T-helper 17 cell (primary cell): ENCODE data around the gene CYP24A1. TPM values are rescaled to one million over a fixed set of nuclear protein-coding genes. Genes with fewer than 3 reads are reported as not detected.

ENCODE experiments used
- ATAC-seq: fragments of 150-1000 bp; cut with Tn5 transposase; 2 replicates; pipeline ENCODE4 v1.10.0; 2021; ENCODE audit warnings: mild to moderate bottlenecking, moderate library complexity
- DNase-seq, 3 donors: peaks; one replicate each; pipeline versions ENCODE4 v3.0.0 to v3.0.0-alpha.2; 2020 to 2021
- H3K9me3 ChIP-seq: one replicate; pipeline ENCODE4 v1.7.0; 2013; ENCODE audit warnings: low read length, mild to moderate bottlenecking; ENCODE audit not compliant: control insufficient read depth, poor library complexity, severe bottlenecking
- H3K27ac Mint-ChIP-seq: one replicate; pipeline ENCODE4 v1.8.0; 2022; ENCODE audit warnings: mild to moderate bottlenecking, moderate library complexity, mixed read lengths
- H3K27me3 Mint-ChIP-seq: one replicate; pipeline ENCODE4 v1.8.0; 2022; ENCODE audit warnings: mixed read lengths
- H3K36me3 Mint-ChIP-seq: one replicate; pipeline ENCODE4 v1.8.0; 2022; ENCODE audit warnings: low read depth, mixed read lengths
- H3K4me1 Mint-ChIP-seq: one replicate; pipeline ENCODE4 v1.8.0; 2022; ENCODE audit warnings: mild to moderate bottlenecking, mixed read lengths
- H3K4me3 Mint-ChIP-seq: one replicate; pipeline ENCODE4 v1.8.0; 2022; ENCODE audit warnings: mild to moderate bottlenecking, moderate library complexity, mixed read lengths
- total RNA-seq, 4 donors: library from RNA in 2 of 4; stranded (reverse) in 2 of 4; gene quantifications; one replicate each; pipeline ENCODE4 v1.2.3 and lab custom pipeline; 2022 to 2026

The CYP24A1 gene
- total RNA-seq, 2 donors from 2014 or later, result 0.22 TPM; not detected in 1

DNA sequence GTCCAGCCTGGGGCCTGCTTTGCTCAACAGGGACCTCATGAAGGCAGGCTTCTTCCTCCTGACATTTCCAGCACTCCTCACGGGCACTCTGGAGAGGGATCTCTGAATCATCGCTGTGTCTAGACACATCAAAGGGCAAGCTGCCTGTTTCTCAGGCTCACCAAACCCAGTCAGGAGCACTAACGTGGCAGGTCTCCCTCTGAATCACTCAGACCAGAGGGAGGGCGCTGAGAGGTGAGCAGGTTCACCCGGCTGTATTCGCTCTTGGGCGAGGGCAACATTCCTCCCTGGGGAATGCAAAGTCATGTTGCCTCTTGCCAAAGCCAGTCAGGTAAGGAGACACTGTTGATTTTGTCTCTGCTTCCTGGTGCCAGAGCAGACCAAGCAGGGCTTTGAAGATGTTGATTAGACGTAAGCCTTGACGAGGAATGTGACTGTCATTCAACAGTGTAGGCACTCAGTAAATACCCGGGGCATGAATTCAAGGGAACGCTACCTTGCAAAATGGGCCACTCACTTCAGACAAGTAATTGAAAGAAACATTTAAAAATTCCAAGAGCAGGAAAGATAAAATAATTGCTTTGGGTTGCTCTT lies 50.1 kb downstream of the CYP24A1 start:
- Mint-ChIP-seq H3K4me1 (peaks cover 2% of the 10 kb centered on the region), H3K4me3 (no peak overlapping the region)

DNA sequence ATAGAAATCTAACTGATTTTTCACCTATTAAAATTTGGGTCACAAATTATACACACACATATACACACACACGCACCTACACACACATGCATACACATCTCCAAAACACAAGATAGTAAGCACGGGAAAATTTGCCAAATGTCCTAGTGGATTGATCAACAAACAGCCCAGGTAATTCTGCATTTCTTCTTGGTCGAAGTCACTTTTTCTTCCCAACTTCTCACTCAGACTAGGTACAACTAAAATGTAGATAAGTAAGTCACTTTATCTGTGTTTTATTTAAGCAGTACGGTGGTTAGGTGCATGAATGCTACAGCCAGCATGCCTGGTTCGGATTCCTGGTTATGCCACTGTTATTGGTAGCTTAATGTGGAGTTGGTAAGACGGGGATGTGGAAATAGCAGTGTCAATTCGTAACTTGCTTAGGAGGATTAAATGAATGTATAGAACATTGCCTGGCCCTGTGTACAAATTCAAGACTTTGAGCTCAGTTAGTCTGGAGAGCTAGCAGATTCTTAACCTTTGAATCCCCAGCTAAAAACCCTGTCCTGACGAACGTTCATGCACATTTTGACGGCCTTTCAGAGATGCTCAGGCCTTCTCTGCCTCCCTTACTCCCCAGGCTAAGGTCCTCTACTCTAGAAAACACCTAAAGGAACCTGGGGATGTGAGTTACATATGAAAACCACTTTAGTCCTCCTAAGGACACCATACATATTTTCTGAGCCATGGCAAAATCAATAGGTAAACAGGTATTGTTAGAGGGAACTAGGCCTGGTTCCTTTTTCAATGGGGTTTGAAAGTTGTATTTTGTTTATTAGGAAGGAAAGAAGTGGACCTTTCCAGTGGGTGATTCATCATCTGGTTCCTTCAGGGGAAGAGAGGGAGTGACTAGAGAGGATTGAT lies 50.9 kb downstream of the CYP24A1 start:
- Mint-ChIP-seq H3K36me3 (no peaks in the 10 kb centered on the region), H3K27ac (no peak overlapping the region)
- ATAC-seq, result no peak

More for the DNA sequence above, 50.1 kb downstream of the CYP24A1 start:
- ATAC-seq (no peak), DNase-seq (no peak)
- no peak overlapping the region for H3K27ac Mint-ChIP-seq
- H3K27me3 Mint-ChIP-seq, result no peaks in the 10 kb centered on the region
- no peaks in the 10 kb centered on the region for H3K9me3 ChIP-seq
- H3K36me3 Mint-ChIP-seq, result peaks cover 3% of the 10 kb centered on the region

DNA sequence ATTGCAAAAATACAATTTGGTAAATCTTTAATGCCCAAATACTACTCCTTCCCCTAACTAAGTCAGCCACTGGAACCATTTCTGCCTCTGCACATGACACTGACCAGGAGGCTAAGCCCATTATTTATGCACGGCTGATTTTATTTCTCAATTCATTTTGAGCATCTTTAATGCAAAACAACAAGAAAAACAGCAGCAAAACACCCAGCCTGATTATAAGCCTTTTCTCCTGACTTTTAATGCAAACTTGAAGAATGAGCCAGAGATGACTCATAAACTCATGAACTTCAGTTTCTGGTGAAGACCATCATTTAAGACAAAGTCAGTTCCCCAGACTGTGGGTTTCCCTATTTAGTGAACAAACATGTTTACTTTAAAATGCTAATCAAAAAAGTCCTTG lies 51.6 kb downstream of the CYP24A1 start:
- Mint-ChIP-seq H3K4me1 (peaks cover 2% of the 10 kb centered on the region), H3K36me3 (no peaks in the 10 kb centered on the region), H3K27ac (no peak overlapping the region), H3K27me3 (no peaks in the 10 kb centered on the region), H3K4me3 (no peak overlapping the region)
- ATAC-seq (no peak), DNase-seq (no peak)
- no peaks in the 10 kb centered on the region for H3K9me3 ChIP-seq

More for the DNA sequence above, 50.9 kb downstream of the CYP24A1 start:
- H3K9me3 ChIP-seq, result no peaks in the 10 kb centered on the region
- no peak for DNase-seq
- H3K4me1 Mint-ChIP-seq, result peaks cover 2% of the 10 kb centered on the region
- H3K4me3 Mint-ChIP-seq, result no peak overlapping the region
- H3K27me3 Mint-ChIP-seq, result no peaks in the 10 kb centered on the region

DNA sequence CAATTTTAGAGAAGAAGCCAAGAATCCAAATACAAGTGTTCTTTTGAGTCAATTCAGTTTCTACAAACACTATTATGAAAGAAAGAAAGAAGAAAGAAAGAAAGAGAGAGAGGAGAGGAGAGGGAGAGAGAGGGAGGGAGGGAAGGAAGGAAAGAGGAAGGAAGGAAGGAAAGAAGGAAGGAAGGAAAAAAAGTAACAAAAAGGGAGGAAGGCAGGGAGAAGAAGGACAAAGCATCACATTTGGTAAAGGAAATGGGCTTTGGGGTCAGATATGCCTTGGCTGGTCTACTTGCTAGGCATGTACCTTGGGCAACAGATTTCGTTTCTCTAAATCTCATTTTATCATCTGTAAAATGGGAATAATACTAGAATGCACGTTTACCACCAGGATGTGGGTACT lies 54.0 kb downstream of the CYP24A1 start:
- Mint-ChIP-seq H3K4me1 (peaks cover 2% of the 10 kb centered on the region), H3K4me3 (no peak overlapping the region), H3K36me3 (no peaks in the 10 kb centered on the region), H3K27me3 (no peaks in the 10 kb centered on the region), H3K27ac (no peak overlapping the region)
- H3K9me3 ChIP-seq, result no peaks in the 10 kb centered on the region
- DNase-seq (no peak), ATAC-seq (no peak)

DNA sequence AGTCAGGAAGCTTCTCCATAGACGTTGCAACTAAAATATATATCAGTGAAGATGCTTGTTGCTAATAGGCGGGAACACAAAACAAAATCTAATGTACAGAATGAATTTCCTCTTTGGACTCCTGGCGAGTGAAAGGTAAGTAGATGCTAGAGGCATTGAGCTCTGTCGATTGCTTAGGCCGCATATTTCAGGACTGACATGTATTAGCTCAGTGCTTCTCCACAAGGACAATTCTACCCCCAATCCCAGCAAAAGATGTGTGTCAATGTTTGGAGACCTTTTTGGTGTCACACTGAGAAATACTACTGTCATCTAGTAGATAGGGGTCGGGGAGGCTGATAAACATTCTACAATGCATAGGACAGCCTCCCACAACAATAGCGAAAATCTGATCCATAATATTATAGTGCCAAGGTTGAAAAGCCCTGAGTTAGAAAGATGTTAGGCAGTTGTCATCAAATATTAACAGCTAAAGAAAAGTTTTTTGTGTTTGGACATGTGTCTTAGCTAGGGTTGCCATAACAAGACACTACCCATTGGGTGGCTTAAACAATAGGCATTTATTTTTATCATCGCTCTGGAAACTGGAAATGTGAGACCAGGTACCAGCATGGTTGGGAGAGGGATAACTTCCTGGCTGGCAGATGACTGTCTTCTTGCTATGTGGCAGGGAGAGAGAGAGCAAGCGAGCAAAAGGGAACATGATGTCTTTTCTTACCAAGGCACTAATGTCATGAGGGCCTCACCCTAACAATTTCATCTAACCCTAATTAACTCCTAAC lies 55.4 kb downstream of the CYP24A1 start:
- H3K36me3 Mint-ChIP-seq, result no peaks in the 10 kb centered on the region
- H3K27me3 Mint-ChIP-seq, result peaks cover 7% of the 10 kb centered on the region
- no peak overlapping the region for H3K4me3 Mint-ChIP-seq
- DNase-seq, result no peak
- no peak overlapping the region for H3K27ac Mint-ChIP-seq
- H3K4me1 Mint-ChIP-seq, result peaks cover 2% of the 10 kb centered on the region
- no peaks in the 10 kb centered on the region for H3K9me3 ChIP-seq
- no peak for ATAC-seq

DNA sequence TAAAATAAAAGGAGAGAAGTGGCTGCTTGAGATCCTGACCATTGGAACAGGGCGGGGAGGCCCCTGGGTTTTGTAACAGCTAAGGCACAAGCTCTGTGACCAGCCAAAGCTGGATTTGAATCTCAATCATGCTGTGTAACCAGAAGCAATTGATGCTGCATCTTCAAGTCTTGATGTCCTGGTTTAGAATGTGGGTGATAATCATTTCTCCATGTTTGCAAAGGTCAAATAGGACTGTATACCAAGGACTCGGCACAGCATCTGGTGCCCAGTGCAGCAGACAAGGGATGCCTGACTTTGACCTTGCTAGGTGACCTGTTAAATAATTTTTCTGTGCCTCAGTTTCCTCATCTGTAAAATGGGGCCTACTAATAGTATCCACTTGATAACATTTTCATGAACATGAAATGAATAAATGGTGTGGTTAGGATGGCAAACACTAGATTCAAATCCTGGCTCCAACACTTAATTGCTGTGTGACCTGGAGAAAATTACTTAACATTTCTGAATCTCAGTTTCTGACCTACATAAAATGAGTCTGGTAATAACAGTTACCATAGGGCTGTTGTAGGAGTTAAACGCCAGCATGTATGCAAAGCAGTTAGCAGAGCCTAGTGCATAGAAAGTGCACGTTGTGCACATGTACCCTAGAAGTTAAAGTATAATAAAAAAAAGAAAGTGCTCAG lies 57.1 kb downstream of the CYP24A1 start:
- Mint-ChIP-seq H3K4me3 (no peak overlapping the region), H3K27me3 (peaks cover 16% of the 10 kb centered on the region), H3K27ac (no peak overlapping the region), H3K4me1 (peaks cover 2% of the 10 kb centered on the region), H3K36me3 (no peaks in the 10 kb centered on the region)
- ATAC-seq (no peak), DNase-seq (no peak)
- no peaks in the 10 kb centered on the region for H3K9me3 ChIP-seq

DNA sequence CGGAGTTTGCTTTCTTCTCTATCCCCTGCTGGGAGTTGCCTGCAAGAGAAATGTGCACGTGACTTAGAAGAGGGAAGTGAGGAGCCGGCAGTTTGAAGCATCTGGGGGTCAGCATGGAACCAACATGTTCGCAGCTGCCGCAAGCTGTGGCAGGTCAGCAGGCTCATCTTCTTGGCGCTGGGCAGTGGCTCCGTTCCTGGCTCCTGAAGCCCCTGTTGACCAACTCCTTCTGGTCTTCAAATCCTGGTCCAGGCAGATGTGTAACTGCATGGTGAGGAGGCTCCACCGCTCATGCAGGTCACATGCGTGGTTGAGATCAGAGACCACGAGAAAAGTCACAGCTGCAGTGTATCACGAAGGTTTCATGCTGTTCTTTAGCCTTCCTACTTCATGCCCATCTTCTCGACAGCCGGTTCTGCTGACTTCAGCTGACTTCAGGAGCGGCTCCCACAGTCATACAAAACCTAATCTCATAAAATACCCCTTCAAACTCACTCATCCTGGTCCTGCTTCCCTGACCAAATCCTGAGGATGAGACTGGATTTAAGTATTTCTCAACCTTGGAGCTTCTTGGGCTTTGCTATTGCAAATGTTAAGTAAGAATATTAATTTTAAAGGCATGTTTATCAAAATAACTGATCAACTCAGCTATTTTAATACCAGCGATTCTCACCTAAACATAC lies 58.5 kb downstream of the CYP24A1 start:
- ATAC-seq (no peak), DNase-seq (no peak)
- Mint-ChIP-seq H3K4me1 (peaks cover 2% of the 10 kb centered on the region), H3K36me3 (no peaks in the 10 kb centered on the region), H3K27me3 (peaks cover 23% of the 10 kb centered on the region), H3K4me3 (no peak overlapping the region), H3K27ac (no peak overlapping the region)
- H3K9me3 ChIP-seq, result no peaks in the 10 kb centered on the region

DNA sequence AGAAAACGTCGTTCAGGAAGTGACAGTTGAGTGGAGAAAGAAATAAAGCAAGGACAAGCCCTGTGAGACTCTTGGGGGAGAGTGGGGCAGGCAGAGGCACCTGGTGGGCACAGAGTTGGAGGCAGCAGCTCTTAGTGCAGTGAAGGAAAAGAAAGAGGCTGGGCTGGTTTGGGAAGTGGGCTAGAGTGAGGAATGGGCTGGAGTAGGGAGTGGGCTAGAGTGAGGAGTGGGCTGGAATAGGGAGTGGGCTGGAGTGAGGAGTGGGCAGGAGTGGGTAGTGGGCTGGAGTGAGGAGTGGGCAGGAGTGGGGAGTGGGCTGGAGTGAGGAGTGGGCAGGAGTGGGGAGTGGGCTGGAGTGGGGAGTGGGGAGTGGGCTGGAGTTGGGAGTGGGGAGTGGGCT lies 59.7 kb downstream of the CYP24A1 start:
- no peak overlapping the region for H3K4me3 Mint-ChIP-seq
- no peaks in the 10 kb centered on the region for H3K9me3 ChIP-seq
- ATAC-seq, result no peak
- no peaks in the 10 kb centered on the region for H3K36me3 Mint-ChIP-seq
- H3K4me1 Mint-ChIP-seq, result peaks cover 2% of the 10 kb centered on the region
- peaks cover 26% of the 10 kb centered on the region for H3K27me3 Mint-ChIP-seq
- DNase-seq, result no peak
- H3K27ac Mint-ChIP-seq, result no peak overlapping the region

DNA sequence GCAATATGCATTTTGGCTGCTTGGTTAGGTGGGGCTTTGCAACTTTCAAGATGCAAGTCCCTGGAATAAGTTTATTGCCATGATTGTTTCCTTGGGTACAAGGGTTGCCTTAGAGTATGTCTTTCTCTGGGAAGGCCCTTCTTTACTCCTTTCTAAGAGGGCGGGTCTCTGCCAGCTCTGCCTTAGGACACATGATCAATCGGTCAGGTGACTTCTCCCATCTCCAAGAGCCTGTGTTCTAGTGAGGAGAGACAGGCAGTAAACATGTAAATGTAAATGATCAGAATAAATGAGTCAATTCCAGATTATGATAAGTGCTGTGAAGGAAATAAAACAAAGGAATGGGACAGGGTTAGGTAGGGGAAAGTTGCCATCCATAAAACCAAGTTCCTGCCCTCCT lies 60.2 kb downstream of the CYP24A1 start:
- Mint-ChIP-seq H3K27me3 (peaks cover 26% of the 10 kb centered on the region), H3K36me3 (no peaks in the 10 kb centered on the region), H3K4me1 (peaks cover 2% of the 10 kb centered on the region), H3K27ac (no peak overlapping the region), H3K4me3 (no peak overlapping the region)
- ATAC-seq (no peak), DNase-seq (no peak)
- H3K9me3 ChIP-seq, result no peaks in the 10 kb centered on the region

DNA sequence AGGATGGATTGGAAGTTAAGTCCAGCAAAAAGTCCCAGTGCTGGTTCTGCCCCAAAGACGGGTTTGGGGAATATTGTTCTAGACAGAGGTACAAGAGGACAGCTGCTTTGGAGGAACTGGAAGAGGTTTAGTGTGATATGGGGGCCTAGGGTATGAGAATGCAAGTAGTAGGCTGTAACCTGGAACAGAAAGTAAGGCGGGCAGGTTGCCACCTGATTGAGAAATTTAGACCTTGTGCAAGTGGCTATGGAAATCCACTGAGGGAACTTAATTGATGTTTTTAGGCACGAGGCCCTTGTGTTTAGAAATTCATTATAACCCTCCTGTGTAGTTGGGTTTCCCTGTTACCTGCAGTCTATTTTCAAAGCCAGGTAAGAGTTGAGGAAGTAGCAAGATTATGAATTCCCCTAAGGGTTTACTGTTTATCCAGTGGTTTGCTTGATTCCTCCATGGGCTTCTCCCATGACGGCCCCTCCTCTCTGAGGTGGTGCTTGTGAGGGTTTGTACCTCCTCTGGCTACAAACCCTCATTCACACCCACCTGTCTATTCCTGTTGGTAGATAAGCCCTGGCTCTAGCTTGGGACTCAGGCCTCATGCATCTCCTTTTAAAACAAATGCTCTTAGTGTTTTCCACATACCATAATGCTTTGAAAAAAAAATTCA lies 61.4 kb downstream of the CYP24A1 start:
- H3K9me3 ChIP-seq, result no peaks in the 10 kb centered on the region
- DNase-seq (no peak), ATAC-seq (no peak)
- Mint-ChIP-seq H3K27me3 (peaks cover 26% of the 10 kb centered on the region), H3K4me3 (no peak overlapping the region), H3K4me1 (peaks cover 2% of the 10 kb centered on the region), H3K27ac (no peak overlapping the region), H3K36me3 (no peaks in the 10 kb centered on the region)

DNA sequence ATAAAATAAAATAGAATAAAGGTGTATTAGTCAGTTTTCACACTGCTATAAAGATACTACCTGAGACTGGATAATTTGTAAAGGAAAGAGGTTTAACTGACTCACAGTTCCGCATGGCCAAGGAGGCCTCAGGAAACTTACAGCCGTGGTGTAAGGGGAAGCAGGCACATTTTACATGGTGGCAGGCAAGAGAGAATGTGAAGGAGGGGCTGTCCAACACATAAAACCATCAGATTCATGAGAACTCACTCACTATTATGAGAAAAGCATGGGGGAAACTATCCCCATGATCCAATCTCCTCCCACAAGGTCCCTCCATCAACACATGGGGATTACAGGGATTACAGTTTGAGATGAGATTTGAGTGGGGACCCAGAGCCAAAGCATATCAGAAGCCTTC lies 62.3 kb downstream of the CYP24A1 start:
- no peaks in the 10 kb centered on the region for H3K9me3 ChIP-seq
- H3K36me3 Mint-ChIP-seq, result no peaks in the 10 kb centered on the region
- no peak for DNase-seq
- no peak for ATAC-seq
- no peak overlapping the region for H3K27ac Mint-ChIP-seq
- no peak overlapping the region for H3K4me3 Mint-ChIP-seq
- peaks cover 31% of the 10 kb centered on the region for H3K27me3 Mint-ChIP-seq
- peaks cover 2% of the 10 kb centered on the region for H3K4me1 Mint-ChIP-seq

DNA sequence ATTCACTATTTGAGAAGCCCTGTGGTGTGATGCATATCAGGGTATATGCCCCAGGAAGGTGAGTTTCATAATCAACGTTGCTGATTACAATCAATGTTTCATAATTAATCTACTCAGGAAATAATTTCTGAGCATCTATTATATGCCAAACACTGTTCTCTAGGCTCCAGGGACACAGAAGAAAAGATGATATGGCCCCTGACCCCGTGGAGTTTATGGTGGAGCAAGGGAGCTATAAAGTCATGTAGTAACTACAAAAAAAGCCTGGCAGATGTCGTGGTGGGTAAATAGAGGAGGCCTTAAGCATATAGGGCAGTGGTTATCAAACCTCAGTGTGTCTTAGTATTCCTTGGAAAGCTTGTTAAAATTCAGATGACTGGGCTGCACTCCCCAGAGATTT lies 63.3 kb downstream of the CYP24A1 start:
- Mint-ChIP-seq H3K27me3 (peaks cover 31% of the 10 kb centered on the region), H3K36me3 (no peaks in the 10 kb centered on the region), H3K27ac (no peak overlapping the region), H3K4me1 (peaks cover 2% of the 10 kb centered on the region), H3K4me3 (no peak overlapping the region)
- no peak for DNase-seq
- H3K9me3 ChIP-seq, result no peaks in the 10 kb centered on the region
- ATAC-seq, result no peak
